K562 (cell line): Measurements from ENCODE around the gene PTPN14. TPM values are rescaled to one million over a fixed set of nuclear protein-coding genes. Genes with fewer than 3 reads are reported as not detected.

Experiments used
- ATAC-seq: fragments of 200-7000 bp; cut with Tn5 transposase; 3 replicates; pipeline ENCODE4 v1.9.1; 2020; ENCODE audit warnings: moderate library complexity
- BruUV-seq: library from RNA; stranded (reverse); fragments of 400-500 nt; replicated peaks from 2 replicates; lab custom pipeline; 2021; lab: Mats Ljungman, UMichigan
- CTCF ChIA-PET: fragments of 300-600 bp; formaldehyde crosslinking; extraction: SDS; loops from one replicate; lab custom pipeline; 2021; ENCODE audit warnings: low intra/inter-chr PET ratio; lab: Yijun Ruan, JAX
- POLR2A ChIA-PET: fragments of 300-600, 350-650 bp; sonication (Branson Sonifier 250); formaldehyde crosslinking; extraction: SDS; loops from one replicate; lab custom pipeline; 2021; ENCODE audit warnings: antibody characterized with exemption, inconsistent platforms; lab: Yijun Ruan, JAX
- DNase-seq, 4 experiments: peaks; one replicate each; pipeline versions ENCODE4 v3.0.0 to v3.0.0-alpha.2; 2011 to 2018; ENCODE audit warnings: low spot score in 3 of 4, mixed read lengths in 3 of 4; ENCODE audit errors: extremely low read depth in 1 of 4
- FAIRE-seq: peaks from 2 replicates; lab custom pipeline; 2011; peaks lifted over from hg19 to GRCh38; lab: Jason Lieb, UNC
- H2AFZ ChIP-seq: 2 replicates; pipeline ENCODE4 v1.6.0; 2011; ENCODE audit warnings: low read depth, low read length, control low read depth, inconsistent platforms
- H3K27ac ChIP-seq: fragments of 200-600 bp; 3 replicates; pipeline ENCODE4 v1.8.0; 2011; ENCODE audit warnings: low read depth, mild to moderate bottlenecking, control low read depth, inconsistent platforms, low read length, moderate library complexity, mixed read lengths; ENCODE audit errors: extremely low read depth
- H3K27me3 ChIP-seq, 2 experiments: fragments of 300-600 bp in 1 of 2; 2 replicates in 1 of 2; 3 replicates in 1 of 2; pipeline versions ENCODE4 v1.6.0 to v1.8.0; 2011; ENCODE audit warnings: inconsistent platforms in 2 of 2, low read length in 2 of 2, mild to moderate bottlenecking in 1 of 2, mixed read lengths in 1 of 2, moderate library complexity in 1 of 2; ENCODE audit not compliant: control insufficient read depth in 2 of 2, insufficient read depth in 2 of 2
- H3K36me3 ChIP-seq: fragments of 300-600 bp; 3 replicates; pipeline ENCODE4 v1.8.0; 2011; ENCODE audit warnings: mild to moderate bottlenecking, low read length, inconsistent platforms; ENCODE audit not compliant: control insufficient read depth, insufficient read depth
- H3K4me1 ChIP-seq, 2 experiments: fragments of 200-600 bp in 1 of 2; replicated peaks in 1 of 2; 2 replicates in 1 of 2; 3 replicates in 1 of 2; pipeline versions ENCODE4 v1.5.1 to v1.8.0; 2011; ENCODE audit warnings: inconsistent platforms in 2 of 2, low read length in 2 of 2, mild to moderate bottlenecking in 1 of 2, mixed read lengths in 1 of 2, moderate library complexity in 1 of 2; ENCODE audit not compliant: control insufficient read depth in 2 of 2, insufficient read depth in 2 of 2
- H3K4me2 ChIP-seq: 2 replicates; pipeline ENCODE4 v1.6.1; 2011; ENCODE audit warnings: low read length, control low read depth, inconsistent platforms, mixed read lengths; ENCODE audit not compliant: insufficient read depth
- H3K4me3 ChIP-seq: fragments of 200-600 bp; sonication (generic), shearing (Covaris generic); 2 replicates; pipeline ENCODE4 v1.5.1; 2016; ENCODE audit warnings: control low read depth, inconsistent platforms
- H3K79me2 ChIP-seq: fragments of 200-600 bp; 3 replicates; pipeline ENCODE4 v1.8.0; 2011; ENCODE audit warnings: low read length, inconsistent platforms; ENCODE audit not compliant: control insufficient read depth, insufficient read depth
- H3K9ac ChIP-seq, 2 experiments: 2 replicates each; pipeline versions ENCODE4 v1.6.0 to v1.6.1; 2011; ENCODE audit warnings: low read depth in 2 of 2, low read length in 2 of 2, control low read depth in 1 of 2, inconsistent platforms in 1 of 2, mild to moderate bottlenecking in 1 of 2, mixed read lengths in 1 of 2; ENCODE audit not compliant: insufficient read depth in 1 of 2
- H3K9me1 ChIP-seq: one replicate; pipeline ENCODE4 v1.6.0; 2011; ENCODE audit warnings: inconsistent platforms, mild to moderate bottlenecking, low read length, moderate library complexity; ENCODE audit not compliant: control insufficient read depth, insufficient read depth
- H3K9me3 ChIP-seq: replicated peaks from 2 replicates; pipeline ENCODE4 v1.5.1; 2011; ENCODE audit warnings: low read depth, low read length, inconsistent platforms; ENCODE audit not compliant: control insufficient read depth, insufficient read depth
- H4K20me1 ChIP-seq: replicated peaks from 2 replicates; pipeline ENCODE4 v1.6.1; 2011; ENCODE audit warnings: low read length, inconsistent platforms, mixed read lengths; ENCODE audit not compliant: control insufficient read depth, insufficient read depth
- BRD4 ChIP-seq: fragments of 200-600 bp; sonication (generic); IDR thresholded peaks from 2 replicates; pipeline ENCODE4 v1.6.1; 2017; ENCODE audit warnings: inconsistent platforms
- CC2D1A ChIP-seq: fragments of 450-650 bp; IDR thresholded peaks from 2 replicates; pipeline ENCODE4 v1.6.1; 2017; ENCODE audit warnings: mild to moderate bottlenecking
- DIDO1 ChIP-seq: fragments of 450-650 bp; IDR thresholded peaks from 2 replicates; pipeline ENCODE4 v1.6.1; 2016; ENCODE audit warnings: low read depth, missing biosample characterization, missing genetic modification characterization
- ELF1 ChIP-seq: fragments of 200-800 bp; sonication (Bioruptor generic); IDR thresholded peaks from 2 replicates; pipeline ENCODE4 v1.6.1; 2016; ENCODE audit warnings: missing genetic modification characterization, missing compliant biosample characterization
- MAFK ChIP-seq: IDR thresholded peaks from 2 replicates; pipeline ENCODE4 v1.6.1; 2011; ENCODE audit warnings: low read length, improper control_type of control experiment
- RBM25 ChIP-seq: fragments of 200-400 bp; formaldehyde crosslinking; IDR thresholded peaks from 2 replicates; pipeline ENCODE4 v1.6.1; 2018; ENCODE audit warnings: low read length, low read depth, moderate library complexity; ENCODE audit not compliant: severe bottlenecking
- RFX5 ChIP-seq: IDR thresholded peaks from 2 replicates; pipeline ENCODE4 v1.6.1; 2011; ENCODE audit warnings: low read depth, mild to moderate bottlenecking, improper control_type of control experiment, low read length
- TBL1XR1 ChIP-seq, 2 experiments: IDR thresholded peaks; 2 replicates each; pipeline ENCODE4 v1.6.1; 2012; ENCODE audit warnings: improper control_type of control experiment in 2 of 2, low read length in 2 of 2, mild to moderate bottlenecking in 1 of 2
- in situ Hi-C: fragments of 300-500 bp; cut with MboI; formaldehyde crosslinking; loops from 4 replicates; pipeline ENCODE4 v1.15.0; 2018; ENCODE audit warnings: inconsistent platforms, mixed read lengths
- intact Hi-C: fragments of 100-400 bp; cut with micrococcal nuclease; formaldehyde crosslinking; loops from 2 replicates; pipeline ENCODE4 v1.14.2; 2022
- polyA plus RNA-seq, 8 experiments: library from polyadenylated mRNA; depleted of rRNA in 4 of 8; stranded (reverse) in 5 of 8; unstranded in 3 of 8; fragments of >200 nt; fragmentation: Nextera tagmentation in 2 of 8; fragmentation: Illumina TruSeq in 1 of 8; extraction: Ambion mirVana in 2 of 8; extraction: Trizol in 1 of 8; gene quantifications; 2 replicates each; pipeline versions ENCODE4 v1.2.1 to v1.2.3, GENCODE V29; 2011 to 2014; ENCODE audit warnings: inconsistent platforms in 1 of 8, missing spikeins in 1 of 8
- total RNA-seq, 7 experiments: library from RNA; depleted of rRNA in 6 of 7; stranded (reverse); fragments of >200 nt in 6 of 7; fragmentation: Illumina TruSeq in 2 of 7; extraction: Trizol in 2 of 7; gene quantifications; 2 replicates each; pipeline versions ENCODE4 v1.2.1 to v1.2.3, GENCODE V29; 2011 to 2021; ENCODE audit warnings: low replicate concordance in 1 of 7
- TF ChIP-seq, protein P1 (sequence below): fragments of 250-450 bp; sonication (Bioruptor Pico); IDR thresholded peaks from 2 replicates; pipeline ENCODE4 v1.8.0; 2021; ENCODE audit warnings: moderate library complexity, mild to moderate bottlenecking, inconsistent platforms

PTPN14 gene
- total and polyA plus RNA-seq, 9 of the 15 experiments (the other 6 are each of a cell fraction or from before 2014, with no cell fraction given) = 0.01 to 0.29 (median 0.04) TPM; not detected in 6

DNA sequence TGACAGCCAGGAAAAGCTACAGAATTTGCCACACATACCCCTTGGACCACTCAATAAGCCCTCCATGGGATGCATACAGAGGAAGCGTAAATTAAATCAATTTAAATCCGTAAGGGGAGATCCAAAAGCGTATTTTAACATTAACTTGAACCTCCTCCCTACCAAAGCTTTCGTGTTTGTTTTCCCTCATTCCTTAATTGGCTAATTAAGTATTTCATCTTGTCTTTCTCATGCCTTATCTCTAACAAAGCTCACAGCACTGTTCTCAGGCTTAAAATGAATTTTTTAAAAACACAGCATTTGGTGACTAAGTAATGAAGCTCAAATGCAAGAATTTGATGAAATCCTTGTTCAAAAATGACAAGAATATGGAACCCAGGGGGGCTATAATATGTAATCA is 3.1 kb downstream of the PTPN14 start (continued):
- TF ChIP-seq, protein P1, sequence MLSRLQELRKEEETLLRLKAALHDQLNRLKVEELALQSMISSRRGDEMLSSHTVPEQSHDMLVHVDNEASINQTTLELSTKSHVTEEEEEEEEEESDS (CRISPR knock-in tag) = no peak
- TF ChIP-seq DIDO1 (tag) (no peak), MAFK (no peak), ELF1 (no peak)

DNA sequence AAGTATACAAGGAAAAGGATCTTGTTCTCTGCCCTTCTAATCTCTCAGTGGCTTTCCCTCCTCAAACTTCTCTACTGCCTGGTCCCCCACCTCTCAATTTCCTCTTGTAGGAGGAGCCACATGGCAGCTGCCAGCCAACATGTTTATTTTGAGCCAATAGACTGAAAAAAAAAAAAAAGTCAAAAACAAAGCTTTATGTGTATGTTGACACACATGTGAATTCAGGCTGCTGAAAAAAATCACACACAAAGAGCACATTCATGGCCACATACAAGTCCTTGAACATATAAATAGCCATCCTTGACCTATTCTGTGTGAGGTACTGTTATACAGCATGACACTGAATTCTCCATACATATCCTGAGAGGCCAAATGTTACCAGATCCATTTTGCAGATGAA is 3.7 kb downstream of the PTPN14 start:
- Histone ChIP-seq H3K9me1 (no peaks in the 10 kb centered on the region), H4K20me1 (no peaks in the 10 kb centered on the region), H3K4me2 (no peak overlapping the region), H3K36me3 (no peaks in the 10 kb centered on the region), H3K9ac (no peak overlapping the region), H3K27ac (no peak overlapping the region), H3K27me3 (peaks cover 26 to 36% of the 10 kb centered on the region in 2 experiments), H2AFZ (no peak overlapping the region), H3K4me1 (peaks cover 0 to 13% of the 10 kb centered on the region in 2 experiments; a peak in 1 of 5 replicates), H3K9me3 (no peaks in the 10 kb centered on the region), H3K79me2 (no peaks in the 10 kb centered on the region), H3K4me3 (no peak overlapping the region)
- ATAC-seq (no peak), FAIRE-seq (no peak), DNase-seq (no peak)
- ChIA-PET POLR2A (no interaction called here), CTCF (no interaction called here)
- TF ChIP-seq RBM25 (peak; percentile 14), TBL1XR1 (IDR thresholded peaks at IDR 0.05; ENCODE audit: low read length in 2 of 2) (no peak), RFX5 (no peak), CC2D1A (no peak), BRD4 (no peak)
- intact Hi-C loops = no loop called here
- in situ Hi-C loops = no loop called here
- BruUV-seq = no TSS peak
